ENCODE results near the gene RLBP1.
"Not testable (repeated sequence)": the region's sequence is repeated elsewhere in the genome, so short reads cannot be mapped to it uniquely, and the experiment has no call there.

The RLBP1 gene

GRCh38 chr15:89221543-89221942 lies at the start of gene RLBP1:
RLBP1 (minus strand) TSS chr15:89221579; CDS start chr15:89218975, 2,604 bp downstream.
- DNase-seq, result no peak

GRCh38 chr15:89250142-89250541 lies 28.8 kb upstream of the RLBP1 start:
- DNase-seq, result not testable (repeated sequence)

GRCh38 chr15:89248584-89248983 lies 27.2 kb upstream of the RLBP1 start:
- DNase-seq, result no peak

GRCh38 chr15:89247446-89247845 lies 26.1 kb upstream of the RLBP1 start:
- no peak for DNase-seq

- DNase-seq, result no peak
Observed at GRCh38 chr15:89244574-89244903, 23.2 kb upstream of the RLBP1 start.

GRCh38 chr15:89243691-89244573 lies 22.6 kb upstream of the RLBP1 start, which contains the start of gene FANCI:
FANCI (plus strand) TSS chr15:89243979; CDS start chr15:89247648, 3,669 bp downstream.
- peak; percentile 68 for DNase-seq

- DNase-seq, result no peak
Observed at GRCh38 chr15:89243046-89243690, 21.8 kb upstream of the RLBP1 start.

GRCh38 chr15:89239883-89240810 lies 18.8 kb upstream of the RLBP1 start:
- DNase-seq, result not testable (repeated sequence)

GRCh38 chr15:89231832-89232231 lies 10.5 kb upstream of the RLBP1 start:
- DNase-seq, result no peak

GRCh38 chr15:89230277-89230676 lies 8.9 kb upstream of the RLBP1 start:
- no peak for DNase-seq

- DNase-seq, result no peak
Observed at GRCh38 chr15:89227425-89227824, 6.0 kb upstream of the RLBP1 start.

GRCh38 chr15:89226359-89227221 lies 5.2 kb upstream of the RLBP1 start:
- DNase-seq, result no peak

- DNase-seq, result no peak
Observed at GRCh38 chr15:89225588-89225987, 4.2 kb upstream of the RLBP1 start.

- DNase-seq, result no peak
Observed at GRCh38 chr15:89218531-89218930, 2.8 kb downstream of the RLBP1 start.

- DNase-seq, result no peak
Observed at GRCh38 chr15:89217686-89218376, 3.5 kb downstream of the RLBP1 start.

GRCh38 chr15:89217031-89217430 lies 4.3 kb downstream of the RLBP1 start:
- DNase-seq, result no peak

GRCh38 chr15:89215627-89216026 lies 5.8 kb downstream of the RLBP1 start:
- no peak for DNase-seq

- DNase-seq, result no peak
Observed at GRCh38 chr15:89211678-89212170, 9.7 kb downstream of the RLBP1 start.

- no peak for DNase-seq
Observed at GRCh38 chr15:89209057-89209456, 12.3 kb downstream of the RLBP1 start.

- DNase-seq, result no peak
Observed at GRCh38 chr15:89208256-89208655, 13.1 kb downstream of the RLBP1 start.

GRCh38 chr15:89206908-89207331 lies 14.5 kb downstream of the RLBP1 start:
- DNase-seq, result peak; percentile 24
